ENCODE measurements around the gene CRCP.
"Not testable (repeated sequence)": the region's sequence is repeated elsewhere in the genome, so short reads cannot be mapped to it uniquely, and the experiment has no call there.

Gene CRCP

DNA sequence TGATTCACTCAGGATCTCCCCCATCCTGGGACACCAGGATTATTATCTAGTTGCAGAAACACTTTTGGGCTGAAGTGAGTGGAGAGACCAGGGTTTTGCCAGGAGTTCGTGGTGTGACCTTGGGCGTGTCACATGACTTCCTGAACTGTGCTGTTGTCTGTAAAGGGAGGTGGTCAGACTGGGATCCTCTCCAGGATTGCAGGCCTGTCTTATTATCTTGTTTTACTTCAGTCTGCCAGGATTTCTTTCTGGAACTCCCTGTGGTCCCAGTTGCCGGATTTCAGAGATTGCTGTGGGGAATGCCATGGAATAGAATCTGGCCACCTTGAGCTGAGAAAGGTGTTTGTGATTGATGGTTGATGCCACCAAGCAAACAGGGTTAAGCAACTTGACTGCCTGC lies 35.8 kb downstream of the CRCP start:
- no peaks in the 10 kb centered on the region for H3K27me3 ChIP-seq (ENCODE audit: insufficient read depth, low read length, poor library complexity)
- H2AK5ac ChIP-seq (ENCODE audit: low read length) = no peak overlapping the region
- no peak overlapping the region for H2BK15ac ChIP-seq (replicated peaks; ENCODE audit: low read depth)
- H3K79me2 ChIP-seq (ENCODE audit: control insufficient read depth, insufficient read depth, low read length) = no peaks in the 10 kb centered on the region
- H3K23ac ChIP-seq (ENCODE audit: low read length) = no peak overlapping the region
- H3K18ac ChIP-seq (ENCODE audit: low read length) = no peak overlapping the region
- H3K4ac ChIP-seq (ENCODE audit: low read depth, low read length) = no peak overlapping the region
- no peak overlapping the region for H3K4me3 ChIP-seq (ENCODE audit: low read length)
- no peak overlapping the region for H3K56ac ChIP-seq (ENCODE audit: low read length)
- no peaks in the 10 kb centered on the region for H3K4me1 ChIP-seq (ENCODE audit: control insufficient read depth, low read depth, low read length)
- no peak overlapping the region for H3K9ac ChIP-seq (ENCODE audit: low read length)
- no peak overlapping the region for H2BK5ac ChIP-seq (ENCODE audit: low read length)
- no CpG with 5 or more reads among the region's 3 CpGs for WGBS (ENCODE audit: extremely low coverage, insufficient coverage, low lambda C conversion rate)
- DNase-seq = no peak
- H4K8ac ChIP-seq (ENCODE audit: low read depth, low read length) = no peak overlapping the region
- no peak overlapping the region for H3K4me2 ChIP-seq (ENCODE audit: low read length)
- H4K5ac ChIP-seq (ENCODE audit: low read length) = no peak overlapping the region
- no peaks in the 10 kb centered on the region for H3K79me1 ChIP-seq (ENCODE audit: low read length)
- no peak overlapping the region for H3K27ac ChIP-seq (ENCODE audit: low read depth, low read length)
- H3K36me3 ChIP-seq (ENCODE audit: control insufficient read depth, insufficient read depth, low read length) = peaks cover 6% of the 10 kb centered on the region
- no peak overlapping the region for H2BK120ac ChIP-seq (ENCODE audit: low read depth, low read length)

DNA sequence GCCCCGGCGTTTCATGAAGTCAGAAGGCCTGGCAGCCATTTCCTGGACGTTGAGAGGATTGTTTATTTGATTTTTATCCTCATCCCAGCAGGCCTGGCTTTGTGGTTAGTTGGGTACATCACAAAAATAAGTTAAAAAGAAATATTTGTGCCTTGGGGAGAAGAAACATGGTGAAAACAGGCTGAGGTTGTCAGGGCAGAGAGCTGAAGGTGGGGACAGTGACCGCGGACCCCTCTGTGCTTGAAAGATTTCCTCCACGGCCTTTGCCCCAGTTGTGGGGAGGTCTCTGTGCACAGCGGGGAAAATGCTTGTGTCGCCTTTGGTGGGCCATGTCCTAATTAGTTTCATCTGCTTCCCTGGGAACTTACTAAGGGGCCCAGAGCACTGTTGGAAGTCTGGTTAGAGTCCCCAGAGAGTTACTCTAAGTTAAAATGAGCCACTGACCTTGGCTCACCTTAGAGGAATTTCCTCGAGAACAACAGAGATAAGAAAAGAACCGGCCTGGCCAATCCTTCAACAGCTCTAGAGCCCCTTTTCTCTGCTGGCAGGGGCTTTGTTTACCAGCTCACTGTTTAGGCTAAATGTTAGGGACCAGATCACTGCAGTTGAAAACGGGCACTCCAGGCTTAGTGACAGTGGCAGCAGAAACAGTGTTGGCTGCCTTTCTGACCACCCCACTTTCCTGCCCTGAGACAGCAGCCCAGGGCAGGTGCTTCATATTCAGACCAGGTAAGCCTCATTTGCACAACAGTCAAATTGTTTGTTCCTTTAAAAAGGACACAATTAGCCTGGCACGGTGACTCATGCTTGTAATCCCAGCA lies 37.9 kb downstream of the CRCP start:
- no peak overlapping the region for H3K4me2 ChIP-seq (ENCODE audit: low read length)
- no peaks in the 10 kb centered on the region for H3K27me3 ChIP-seq (ENCODE audit: insufficient read depth, low read length, poor library complexity)
- H3K4me3 ChIP-seq (ENCODE audit: low read length) = no peak overlapping the region
- H3K18ac ChIP-seq (ENCODE audit: low read length) = no peak overlapping the region
- no peak overlapping the region for H3K23ac ChIP-seq (ENCODE audit: low read length)
- H3K79me1 ChIP-seq (ENCODE audit: low read length) = no peaks in the 10 kb centered on the region
- peak; percentile 22 for DNase-seq
- no peak overlapping the region for H4K5ac ChIP-seq (ENCODE audit: low read length)
- H3K27ac ChIP-seq (ENCODE audit: low read depth, low read length) = no peak overlapping the region
- no CpG with 5 or more reads among the region's 12 CpGs for WGBS (ENCODE audit: extremely low coverage, insufficient coverage, low lambda C conversion rate)
- no peak overlapping the region for H2BK15ac ChIP-seq (replicated peaks; ENCODE audit: low read depth)
- H3K79me2 ChIP-seq (ENCODE audit: control insufficient read depth, insufficient read depth, low read length) = no peaks in the 10 kb centered on the region
- H2BK120ac ChIP-seq (ENCODE audit: low read depth, low read length) = no peak overlapping the region
- no peak overlapping the region for H3K4ac ChIP-seq (ENCODE audit: low read depth, low read length)
- no peak overlapping the region for H2BK5ac ChIP-seq (ENCODE audit: low read length)
- no peak overlapping the region for H4K8ac ChIP-seq (ENCODE audit: low read depth, low read length)
- H3K56ac ChIP-seq (ENCODE audit: low read length) = no peak overlapping the region
- no peak overlapping the region for H3K9ac ChIP-seq (ENCODE audit: low read length)
- H3K36me3 ChIP-seq (ENCODE audit: control insufficient read depth, insufficient read depth, low read length) = peaks cover 6% of the 10 kb centered on the region
- no peak overlapping the region for H2AK5ac ChIP-seq (ENCODE audit: low read length)
- no peaks in the 10 kb centered on the region for H3K4me1 ChIP-seq (ENCODE audit: control insufficient read depth, low read depth, low read length)

DNA sequence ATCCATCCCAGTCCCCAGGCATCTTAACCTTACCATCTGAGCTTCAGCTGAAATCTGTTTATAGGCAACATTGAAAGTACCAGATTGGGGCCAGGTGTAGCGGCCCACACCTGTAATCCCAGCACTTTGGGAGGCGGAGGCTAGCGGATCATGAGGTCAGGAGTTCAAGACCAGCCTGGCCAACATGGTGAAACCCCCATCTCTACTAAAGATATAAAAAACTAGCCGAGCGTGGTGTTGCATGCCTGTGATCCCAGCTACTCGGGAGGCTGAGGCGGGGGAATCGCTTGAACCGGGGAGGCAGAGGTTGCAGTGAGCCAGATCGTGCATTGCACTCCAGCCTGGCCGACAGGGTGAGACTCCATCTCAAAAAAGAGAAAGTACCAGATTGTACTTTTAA lies 39.0 kb downstream of the CRCP start:
- H3K27ac ChIP-seq (ENCODE audit: low read depth, low read length) = no peak overlapping the region
- no peak overlapping the region for H3K56ac ChIP-seq (ENCODE audit: low read length)
- DNase-seq = no peak
- H3K79me2 ChIP-seq (ENCODE audit: control insufficient read depth, insufficient read depth, low read length) = no peaks in the 10 kb centered on the region
- H2AK5ac ChIP-seq (ENCODE audit: low read length) = no peak overlapping the region
- no peak overlapping the region for H3K4me3 ChIP-seq (ENCODE audit: low read length)
- peaks cover 6% of the 10 kb centered on the region for H3K36me3 ChIP-seq (ENCODE audit: control insufficient read depth, insufficient read depth, low read length)
- no peak overlapping the region for H2BK5ac ChIP-seq (ENCODE audit: low read length)
- H2BK15ac ChIP-seq (replicated peaks; ENCODE audit: low read depth) = no peak overlapping the region
- H3K4ac ChIP-seq (ENCODE audit: low read depth, low read length) = no peak overlapping the region
- H4K5ac ChIP-seq (ENCODE audit: low read length) = no peak overlapping the region
- no peak overlapping the region for H3K9ac ChIP-seq (ENCODE audit: low read length)
- no peak overlapping the region for H2BK120ac ChIP-seq (ENCODE audit: low read depth, low read length)
- no peak overlapping the region for H4K8ac ChIP-seq (ENCODE audit: low read depth, low read length)
- no peak overlapping the region for H3K4me2 ChIP-seq (ENCODE audit: low read length)
- H3K27me3 ChIP-seq (ENCODE audit: insufficient read depth, low read length, poor library complexity) = no peaks in the 10 kb centered on the region
- no peaks in the 10 kb centered on the region for H3K4me1 ChIP-seq (ENCODE audit: control insufficient read depth, low read depth, low read length)
- no peak overlapping the region for H3K18ac ChIP-seq (ENCODE audit: low read length)
- H3K23ac ChIP-seq (ENCODE audit: low read length) = no peak overlapping the region
- no peaks in the 10 kb centered on the region for H3K79me1 ChIP-seq (ENCODE audit: low read length)
- no CpG with 5 or more reads among the region's 11 CpGs for WGBS (ENCODE audit: extremely low coverage, insufficient coverage, low lambda C conversion rate)

DNA sequence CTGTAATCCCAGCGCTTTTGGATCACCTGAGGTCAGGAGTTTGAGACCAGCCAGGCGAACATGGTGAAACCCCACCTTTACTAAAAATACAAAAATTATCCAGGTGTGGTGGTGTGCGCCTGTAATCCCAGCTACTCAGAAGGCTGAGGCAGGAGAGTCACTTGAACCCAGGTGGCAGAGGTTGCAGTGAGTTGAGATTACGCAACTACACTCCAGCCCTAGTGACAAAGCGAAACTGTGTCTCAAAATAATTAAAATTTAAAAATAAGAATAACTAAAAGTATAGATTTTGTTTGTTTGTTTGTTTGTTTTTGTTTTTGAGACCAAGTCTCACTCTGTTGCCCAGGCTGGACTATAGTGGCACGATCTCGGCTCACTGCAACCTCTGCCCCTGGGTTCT lies 41.4 kb downstream of the CRCP start:
- H2BK5ac ChIP-seq (ENCODE audit: low read length); H3K56ac ChIP-seq (ENCODE audit: low read length); H3K27me3 ChIP-seq (ENCODE audit: insufficient read depth, low read length, poor library complexity); H3K23ac ChIP-seq (ENCODE audit: low read length); H3K4me1 ChIP-seq (ENCODE audit: control insufficient read depth, low read depth, low read length); H3K27ac ChIP-seq (ENCODE audit: low read depth, low read length); H2BK15ac ChIP-seq (replicated peaks; ENCODE audit: low read depth); H4K5ac ChIP-seq (ENCODE audit: low read length); H3K4me2 ChIP-seq (ENCODE audit: low read length); H3K79me2 ChIP-seq (ENCODE audit: control insufficient read depth, insufficient read depth, low read length); H2BK120ac ChIP-seq (ENCODE audit: low read depth, low read length); H3K36me3 ChIP-seq (ENCODE audit: control insufficient read depth, insufficient read depth, low read length); H3K4me3 ChIP-seq (ENCODE audit: low read length); H4K8ac ChIP-seq (ENCODE audit: low read depth, low read length); H2AK5ac ChIP-seq (ENCODE audit: low read length); H3K9ac ChIP-seq (ENCODE audit: low read length); H3K18ac ChIP-seq (ENCODE audit: low read length); H3K79me1 ChIP-seq (ENCODE audit: low read length); DNase-seq; H3K4ac ChIP-seq (ENCODE audit: low read depth, low read length): not testable (repeated sequence)
- no CpG with 5 or more reads among the region's 7 CpGs for WGBS (ENCODE audit: extremely low coverage, insufficient coverage, low lambda C conversion rate)

DNA sequence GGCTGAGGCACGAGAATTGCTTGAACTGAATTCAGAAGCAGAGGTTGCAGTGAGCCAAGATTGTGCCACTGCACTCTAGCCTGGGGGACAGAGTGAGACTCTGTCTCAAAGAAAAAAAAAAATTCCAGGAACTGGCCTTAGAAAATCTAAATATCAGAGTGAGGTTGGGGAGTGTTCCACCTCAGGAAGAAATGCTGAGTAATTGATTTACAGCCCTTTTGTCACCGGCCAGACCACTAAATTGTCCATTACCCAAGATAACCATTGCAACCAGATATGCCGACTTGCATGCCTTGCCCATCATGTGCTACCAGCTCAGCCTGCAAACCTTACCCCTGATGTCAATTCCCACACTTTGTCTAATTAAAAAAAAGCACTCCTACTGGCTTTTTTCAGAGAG lies 42.4 kb downstream of the CRCP start:
- Histone ChIP-seq H2BK15ac (replicated peaks; ENCODE audit: low read depth) (no peak overlapping the region), H2AK5ac (ENCODE audit: low read length) (no peak overlapping the region), H3K4me1 (ENCODE audit: control insufficient read depth, low read depth, low read length) (no peaks in the 10 kb centered on the region), H3K4me3 (ENCODE audit: low read length) (no peak overlapping the region), H3K4ac (ENCODE audit: low read depth, low read length) (no peak overlapping the region), H3K23ac (ENCODE audit: low read length) (no peak overlapping the region), H3K18ac (ENCODE audit: low read length) (no peak overlapping the region), H4K5ac (ENCODE audit: low read length) (no peak overlapping the region), H3K27ac (ENCODE audit: low read depth, low read length) (no peak overlapping the region), H2BK120ac (ENCODE audit: low read depth, low read length) (no peak overlapping the region), H3K56ac (ENCODE audit: low read length) (no peak overlapping the region), H3K36me3 (ENCODE audit: control insufficient read depth, insufficient read depth, low read length) (peaks cover 6% of the 10 kb centered on the region), H3K79me1 (ENCODE audit: low read length) (no peaks in the 10 kb centered on the region), H3K79me2 (ENCODE audit: control insufficient read depth, insufficient read depth, low read length) (no peaks in the 10 kb centered on the region), H4K8ac (ENCODE audit: low read depth, low read length) (no peak overlapping the region), H3K9ac (ENCODE audit: low read length) (no peak overlapping the region), H3K27me3 (ENCODE audit: insufficient read depth, low read length, poor library complexity) (no peaks in the 10 kb centered on the region), H2BK5ac (ENCODE audit: low read length) (no peak overlapping the region), H3K4me2 (ENCODE audit: low read length) (no peak overlapping the region)
- DNase-seq = no peak
- no CpG with 5 or more reads among the region's 3 CpGs for WGBS (ENCODE audit: extremely low coverage, insufficient coverage, low lambda C conversion rate)

DNA sequence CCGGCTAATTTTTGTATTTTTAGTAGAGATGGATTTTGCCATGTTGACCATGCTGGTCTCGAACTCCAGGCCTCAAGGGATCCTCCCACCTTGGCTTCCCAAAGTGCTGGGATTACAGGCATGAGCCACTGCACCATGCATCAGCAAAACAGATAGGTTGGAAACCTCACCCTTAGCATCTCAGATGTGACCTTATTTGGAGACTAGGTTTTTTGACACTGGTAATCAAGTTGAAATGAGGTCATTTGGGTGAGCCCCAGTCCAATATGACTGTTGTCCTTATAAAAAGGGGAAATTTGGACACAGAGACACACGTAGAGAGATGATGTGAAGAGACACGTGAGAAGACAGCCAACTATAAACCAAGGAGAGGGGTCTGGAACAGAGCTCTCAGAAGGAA lies 48.0 kb downstream of the CRCP start:
- no CpG with 5 or more reads among the region's 4 CpGs for WGBS (ENCODE audit: extremely low coverage, insufficient coverage, low lambda C conversion rate)

More for the DNA sequence above, 48.0 kb downstream of the CRCP start:
- Histone ChIP-seq H3K56ac (ENCODE audit: low read length) (no peak overlapping the region), H3K4me2 (ENCODE audit: low read length) (no peak overlapping the region), H3K27me3 (ENCODE audit: insufficient read depth, low read length, poor library complexity) (no peaks in the 10 kb centered on the region), H2BK120ac (ENCODE audit: low read depth, low read length) (no peak overlapping the region), H4K5ac (ENCODE audit: low read length) (no peak overlapping the region), H3K79me2 (ENCODE audit: control insufficient read depth, insufficient read depth, low read length) (no peaks in the 10 kb centered on the region), H3K4me3 (ENCODE audit: low read length) (no peak overlapping the region), H3K79me1 (ENCODE audit: low read length) (no peaks in the 10 kb centered on the region), H3K23ac (ENCODE audit: low read length) (no peak overlapping the region), H3K4ac (ENCODE audit: low read depth, low read length) (no peak overlapping the region), H3K36me3 (ENCODE audit: control insufficient read depth, insufficient read depth, low read length) (no peaks in the 10 kb centered on the region), H2AK5ac (ENCODE audit: low read length) (no peak overlapping the region), H2BK15ac (replicated peaks; ENCODE audit: low read depth) (no peak overlapping the region), H3K9ac (ENCODE audit: low read length) (no peak overlapping the region), H4K8ac (ENCODE audit: low read depth, low read length) (no peak overlapping the region), H3K4me1 (ENCODE audit: control insufficient read depth, low read depth, low read length) (no peaks in the 10 kb centered on the region), H3K27ac (ENCODE audit: low read depth, low read length) (no peak overlapping the region), H2BK5ac (ENCODE audit: low read length) (no peak overlapping the region), H3K18ac (ENCODE audit: low read length) (no peak overlapping the region)
- DNase-seq = no peak
